ENCODE results near the gene TYK2. TPM values are rescaled to one million over a fixed set of nuclear protein-coding genes. Genes with fewer than 3 reads are reported as not detected.

Gene TYK2
- total and polyA plus RNA-seq, 9 of the 15 experiments (the other 6 are each of a cell fraction or from before 2014, with no cell fraction given): 15.0 to 182 (median 85.9) TPM

DNA sequence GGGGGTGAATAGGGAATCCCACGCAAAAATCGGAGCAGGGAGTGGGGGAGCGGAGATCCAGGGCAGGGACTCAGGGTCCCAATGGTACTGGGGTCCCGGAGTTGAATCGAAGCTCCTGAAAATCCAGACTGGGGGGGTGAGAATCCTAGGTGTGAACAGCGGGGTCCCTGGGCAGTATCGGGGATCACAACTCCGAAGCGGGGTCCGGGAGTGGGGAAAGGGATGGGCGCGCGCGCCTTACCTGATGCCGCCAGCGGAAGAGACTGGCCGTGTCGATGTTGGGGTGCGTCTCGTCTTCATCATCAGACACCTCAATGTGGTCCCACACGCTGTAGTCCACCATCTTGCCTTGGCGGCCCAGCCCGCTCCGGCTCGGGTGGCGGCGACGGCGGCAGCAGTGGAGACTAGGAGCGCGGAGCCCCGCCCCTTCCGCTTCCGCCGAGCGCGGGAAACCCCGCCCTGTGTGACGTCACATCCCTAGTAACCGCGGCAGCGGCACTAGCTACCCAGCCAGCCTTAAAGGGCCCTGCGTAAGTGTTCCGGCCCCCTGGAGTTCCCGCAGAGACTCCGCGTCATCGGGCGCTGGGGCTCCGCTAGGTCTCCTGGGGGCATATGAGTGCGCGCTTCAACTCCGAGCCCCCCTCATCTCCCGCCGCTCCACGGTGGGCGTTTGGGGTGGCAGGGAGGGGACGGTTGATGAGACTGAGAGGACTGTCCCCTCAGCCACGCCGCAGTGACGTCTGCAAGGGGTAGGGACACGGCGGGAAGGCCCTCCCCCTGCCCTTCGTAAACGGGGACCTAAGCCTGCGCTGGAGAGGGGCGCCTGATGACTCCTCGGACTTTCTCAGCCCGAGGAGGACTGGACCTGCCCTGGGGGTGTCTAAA is 23.0 kb upstream of the TYK2 start, which contains the start of gene CDC37 (continued):
- TF ChIP-seq CBFA2T2 (conservative IDR thresholded peaks at IDR 0.05) (no peak), FOXK2 (conservative IDR thresholded peaks at IDR 0.05 in 1 of 2, IDR thresholded peaks at IDR 0.05 in 1 of 2; ENCODE audit: low read depth in 2 of 2) (peak in 1 of 2 experiments; percentile 55; a peak in 2 of 4 replicates), CTBP1 (IDR thresholded peaks at IDR 0.05; ENCODE audit: borderline replicate concordance) (peak; percentile 17; the same call in 1 of the 2 replicates), ZZZ3 (IDR thresholded peaks at IDR 0.05) (no peak), HNRNPLL (IDR thresholded peaks at IDR 0.05; ENCODE audit: low read depth, low read length, poor library complexity, severe bottlenecking) (peak; percentile 91), SETDB1 (IDR thresholded peaks at IDR 0.05; ENCODE audit: low read length) (no peak), ZNF695 (CRISPR knock-in tag; IDR thresholded peaks at IDR 0.05) (no peak), PRPF4 (IDR thresholded peaks at IDR 0.05; ENCODE audit: insufficient read depth, low read depth, low read length, poor library complexity, severe bottlenecking) (no peak), CCNT2 (IDR thresholded peaks at IDR 0.05; ENCODE audit: borderline replicate concordance, extremely low read depth, insufficient read length, low read depth, low read length) (peak; percentile 62), SP1 (CRISPR knock-in tag; IDR thresholded peaks at IDR 0.05) (peak; percentile 81), L3MBTL2 (IDR thresholded peaks at IDR 0.05) (peak; percentile 28; the same call in 1 of the 2 replicates), ZNF3 (CRISPR knock-in tag; IDR thresholded peaks at IDR 0.05) (no peak), DDX20 (tag; IDR thresholded peaks at IDR 0.05; ENCODE audit: low read depth) (no peak), GABPA (tag; conservative IDR thresholded peaks at IDR 0.05; ENCODE audit: low read depth) (peak; percentile 97), HMBOX1 (IDR thresholded peaks at IDR 0.05) (no peak), ZNF174 (CRISPR knock-in tag; IDR thresholded peaks at IDR 0.05) (no peak), FOSL1 (tag; conservative IDR thresholded peaks at IDR 0.05) (peak; percentile 43; the same call in 1 of the 2 replicates), POLR2G (IDR thresholded peaks at IDR 0.05; ENCODE audit: low read depth, low read length) (peak; percentile 96), NFIX (CRISPR knock-in tag; IDR thresholded peaks at IDR 0.05; ENCODE audit: low read depth) (no peak), MYC (IDR thresholded peaks at IDR 0.05; ENCODE audit: low read depth, low read length) (peak; percentile 54), MYC (CRISPR knock-in tag; IDR thresholded peaks at IDR 0.05; ENCODE audit: borderline replicate concordance, low read depth) (0 out of 2 replicates have a peak, but pooled peaks have one; percentile 36), STAT5A (IDR thresholded peaks at IDR 0.05; ENCODE audit: borderline replicate concordance, low read length) (no peak)
- TF ChIP-seq, protein P1, sequence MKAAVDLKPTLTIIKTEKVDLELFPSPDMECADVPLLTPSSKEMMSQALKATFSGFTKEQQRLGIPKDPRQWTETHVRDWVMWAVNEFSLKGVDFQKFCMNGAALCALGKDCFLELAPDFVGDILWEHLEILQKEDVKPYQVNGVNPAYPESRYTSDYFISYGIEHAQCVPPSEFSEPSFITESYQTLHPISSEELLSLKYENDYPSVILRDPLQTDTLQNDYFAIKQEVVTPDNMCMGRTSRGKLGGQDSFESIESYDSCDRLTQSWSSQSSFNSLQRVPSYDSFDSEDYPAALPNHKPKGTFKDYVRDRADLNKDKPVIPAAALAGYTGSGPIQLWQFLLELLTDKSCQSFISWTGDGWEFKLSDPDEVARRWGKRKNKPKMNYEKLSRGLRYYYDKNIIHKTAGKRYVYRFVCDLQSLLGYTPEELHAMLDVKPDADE (conservative IDR thresholded peaks at IDR 0.05; ENCODE audit: control insufficient read depth, low read depth, low read length): peak; percentile 78
- TF ChIP-seq, protein P2, sequence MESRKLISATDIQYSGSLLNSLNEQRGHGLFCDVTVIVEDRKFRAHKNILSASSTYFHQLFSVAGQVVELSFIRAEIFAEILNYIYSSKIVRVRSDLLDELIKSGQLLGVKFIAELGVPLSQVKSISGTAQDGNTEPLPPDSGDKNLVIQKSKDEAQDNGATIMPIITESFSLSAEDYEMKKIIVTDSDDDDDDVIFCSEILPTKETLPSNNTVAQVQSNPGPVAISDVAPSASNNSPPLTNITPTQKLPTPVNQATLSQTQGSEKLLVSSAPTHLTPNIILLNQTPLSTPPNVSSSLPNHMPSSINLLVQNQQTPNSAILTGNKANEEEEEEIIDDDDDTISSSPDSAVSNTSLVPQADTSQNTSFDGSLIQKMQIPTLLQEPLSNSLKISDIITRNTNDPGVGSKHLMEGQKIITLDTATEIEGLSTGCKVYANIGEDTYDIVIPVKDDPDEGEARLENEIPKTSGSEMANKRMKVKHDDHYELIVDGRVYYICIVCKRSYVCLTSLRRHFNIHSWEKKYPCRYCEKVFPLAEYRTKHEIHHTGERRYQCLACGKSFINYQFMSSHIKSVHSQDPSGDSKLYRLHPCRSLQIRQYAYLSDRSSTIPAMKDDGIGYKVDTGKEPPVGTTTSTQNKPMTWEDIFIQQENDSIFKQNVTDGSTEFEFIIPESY (CRISPR knock-in tag; IDR thresholded peaks at IDR 0.05): no peak

Measured in K562 (cell line).